ENCODE results near the gene SLC9A8.
"Not testable (repeated sequence)": the region's sequence is repeated elsewhere in the genome, so short reads cannot be mapped to it uniquely, and the experiment has no call there.

SLC9A8 gene

DNA sequence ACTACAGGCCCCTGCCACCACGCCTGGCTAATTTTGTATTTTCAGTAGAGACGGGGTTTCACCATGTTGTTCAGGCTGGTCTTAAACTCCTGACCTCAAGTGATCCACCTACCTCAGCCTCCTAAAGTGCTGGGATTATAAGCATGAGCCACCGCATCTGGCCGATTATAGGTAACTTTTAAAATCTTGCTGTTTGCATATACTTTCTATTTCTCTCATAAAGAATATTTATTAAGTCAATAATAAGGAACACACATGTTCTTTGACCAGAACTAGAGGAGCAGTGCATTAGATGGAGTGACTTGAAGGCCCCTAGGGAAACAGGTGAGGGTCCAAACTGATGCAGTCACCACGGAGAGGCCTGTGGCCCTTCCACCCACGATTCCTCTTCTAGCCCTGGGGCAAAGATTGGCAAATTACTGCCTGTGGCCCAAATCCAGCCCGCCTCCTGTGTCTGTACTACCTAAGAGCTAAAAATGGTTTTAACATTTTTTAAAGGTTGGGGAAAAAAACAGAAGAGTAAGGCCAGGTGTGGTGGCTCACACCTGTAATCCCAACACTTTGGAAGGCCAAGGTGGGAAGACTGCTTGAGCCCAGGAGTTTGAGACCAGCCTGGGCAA lies 83.0 kb downstream of the SLC9A8 start:
- DNase-seq, result not testable (repeated sequence)

DNA sequence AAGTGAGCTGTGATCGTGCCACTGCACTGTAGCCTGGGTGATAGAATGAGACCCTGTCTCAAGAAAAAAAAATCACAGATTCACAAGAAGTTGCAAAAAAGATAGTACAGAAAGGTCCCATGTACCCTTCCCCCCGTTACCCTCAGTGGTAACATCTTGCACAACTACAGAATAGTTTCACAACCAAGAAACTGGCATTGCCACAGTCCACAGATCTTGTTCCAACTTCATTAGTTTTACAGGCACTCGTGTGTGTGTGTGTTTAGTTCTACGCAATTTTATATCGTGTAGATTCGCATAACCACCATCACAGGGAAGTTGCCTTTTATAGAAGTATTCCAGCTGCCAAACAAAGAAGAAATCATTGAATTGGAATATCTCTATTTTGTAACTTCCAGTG lies 83.6 kb downstream of the SLC9A8 start:
- DNase-seq, result no peak

DNA sequence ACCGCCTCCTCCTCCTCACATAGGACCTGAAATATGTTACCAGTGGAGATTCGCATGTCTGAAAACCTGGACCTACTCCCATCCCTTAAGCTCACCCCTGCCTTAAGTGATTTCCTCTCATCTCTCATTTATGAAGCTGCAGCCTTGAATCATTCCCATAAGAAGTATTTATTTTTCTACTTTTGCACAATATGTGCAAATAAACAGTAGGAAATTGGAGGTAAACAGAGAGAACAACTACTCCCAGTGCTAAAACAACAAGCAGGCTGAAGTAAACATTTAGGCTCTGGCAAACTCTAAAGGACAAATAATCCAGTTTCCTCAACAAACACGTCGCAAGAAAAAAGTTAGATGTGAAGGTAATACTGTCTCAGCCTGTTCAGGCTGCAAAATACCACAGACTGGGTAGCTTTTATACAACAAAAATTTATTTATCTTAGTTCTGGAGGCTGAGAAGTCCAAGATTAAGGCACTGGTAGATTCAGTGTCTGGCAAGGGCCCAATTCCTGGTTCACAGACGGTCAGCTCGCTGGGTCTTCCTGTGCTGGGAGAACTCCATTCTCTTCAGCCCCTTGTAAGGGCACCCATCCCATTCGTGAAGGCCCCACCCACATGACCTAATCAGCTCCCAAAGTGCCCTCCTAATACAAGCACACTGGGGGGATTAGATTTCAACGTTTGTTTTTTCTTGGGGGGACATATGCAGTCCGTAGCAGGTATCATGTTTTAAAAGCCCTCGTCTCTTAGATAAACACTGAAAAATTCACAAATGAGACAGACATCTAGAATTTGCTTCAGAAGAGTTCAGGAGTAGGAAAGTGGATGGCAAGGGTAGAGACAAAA lies 87.1 kb downstream of the SLC9A8 start:
- no peak for DNase-seq

DNA sequence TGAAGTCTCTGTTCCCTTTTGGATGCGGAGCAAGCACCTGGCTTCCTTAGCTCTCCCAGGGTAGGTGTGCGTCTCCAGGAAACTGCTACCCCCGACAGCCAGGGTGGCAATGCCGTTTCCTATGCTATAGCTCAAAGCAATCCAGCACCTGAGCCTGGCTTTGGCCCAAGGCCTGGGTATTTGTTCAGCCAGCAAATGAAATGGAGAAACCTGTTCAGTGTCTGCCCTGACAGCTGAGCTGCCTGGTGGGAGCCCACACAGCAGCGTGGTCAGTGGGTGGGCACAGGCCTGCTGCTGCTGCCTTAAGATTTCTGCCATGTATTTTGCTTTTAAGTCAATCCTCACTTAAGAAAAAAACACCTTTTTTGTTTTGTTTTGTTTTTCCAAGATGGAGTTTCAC lies 89.0 kb downstream of the SLC9A8 start:
- DNase-seq, result no peak

DNA sequence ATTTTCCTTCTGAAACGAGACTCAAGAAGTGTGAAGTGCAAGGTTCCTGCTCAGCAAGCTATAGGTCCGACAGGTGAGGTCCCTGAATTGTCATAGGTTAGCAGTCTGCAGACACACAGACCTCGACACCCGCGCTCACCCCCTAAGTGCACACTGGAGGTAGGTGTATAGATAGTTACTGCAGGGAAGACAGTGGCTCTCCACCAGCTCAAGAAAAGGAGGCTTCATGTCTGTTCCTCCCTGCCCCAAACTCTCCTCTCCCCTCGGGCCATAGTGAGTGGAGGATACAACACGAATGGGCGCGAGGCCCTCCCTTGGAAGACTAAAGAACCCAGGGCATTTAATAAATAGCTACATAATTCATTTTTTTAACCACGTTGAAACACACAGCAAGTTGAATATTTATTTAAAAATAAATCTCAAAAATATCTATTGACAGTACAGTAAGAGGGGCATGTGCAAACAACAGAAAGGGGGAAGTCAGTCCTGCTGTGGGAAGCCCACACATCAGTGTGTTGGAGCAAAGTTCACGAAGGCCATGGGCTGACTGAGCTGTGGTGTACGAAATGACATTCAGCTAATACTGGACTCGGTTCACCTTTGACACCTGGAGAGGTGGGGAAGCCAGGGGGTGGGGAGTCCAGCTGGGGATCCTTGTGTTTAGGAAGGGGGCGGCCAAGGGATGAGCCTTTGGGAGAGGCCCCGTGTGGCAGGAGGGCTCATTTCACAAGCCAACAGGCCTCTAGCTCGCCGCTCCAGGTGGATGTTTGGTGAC lies 92.0 kb downstream of the SLC9A8 start:
- no peak for DNase-seq

DNA sequence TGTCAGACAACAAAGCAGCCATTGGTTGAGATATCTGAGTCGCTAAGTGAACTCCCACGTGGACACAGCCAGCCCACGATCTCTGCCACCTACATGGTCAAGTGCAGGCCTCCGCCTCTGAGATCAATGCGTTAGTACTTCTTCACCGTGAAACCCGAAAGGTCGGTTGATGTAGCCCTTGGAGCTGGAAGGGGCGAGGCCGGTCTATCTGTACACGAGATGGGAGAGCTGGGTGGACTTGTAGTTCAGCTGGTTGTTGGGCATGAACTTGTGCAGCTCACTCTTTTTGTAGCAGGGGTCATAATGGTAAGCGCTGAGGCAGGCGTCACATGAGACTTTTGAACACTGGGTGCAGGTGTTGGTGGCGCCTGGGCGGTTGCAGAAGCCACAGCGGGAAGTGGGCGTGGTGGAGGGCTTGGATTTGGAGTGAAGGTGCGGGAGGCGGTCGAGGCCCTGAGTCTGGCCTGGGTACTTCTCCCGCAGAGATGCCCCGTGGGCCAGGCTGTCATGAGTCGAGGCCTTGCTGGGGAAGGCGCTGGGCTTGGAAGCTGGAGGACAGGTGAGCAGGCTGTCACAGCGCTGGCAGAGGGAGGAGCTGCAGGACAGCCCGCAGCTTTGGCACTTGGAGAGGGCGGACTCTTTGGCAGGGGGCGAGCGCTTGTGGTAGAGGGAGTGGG lies 92.9 kb downstream of the SLC9A8 start:
- DNase-seq, result no peak

DNA sequence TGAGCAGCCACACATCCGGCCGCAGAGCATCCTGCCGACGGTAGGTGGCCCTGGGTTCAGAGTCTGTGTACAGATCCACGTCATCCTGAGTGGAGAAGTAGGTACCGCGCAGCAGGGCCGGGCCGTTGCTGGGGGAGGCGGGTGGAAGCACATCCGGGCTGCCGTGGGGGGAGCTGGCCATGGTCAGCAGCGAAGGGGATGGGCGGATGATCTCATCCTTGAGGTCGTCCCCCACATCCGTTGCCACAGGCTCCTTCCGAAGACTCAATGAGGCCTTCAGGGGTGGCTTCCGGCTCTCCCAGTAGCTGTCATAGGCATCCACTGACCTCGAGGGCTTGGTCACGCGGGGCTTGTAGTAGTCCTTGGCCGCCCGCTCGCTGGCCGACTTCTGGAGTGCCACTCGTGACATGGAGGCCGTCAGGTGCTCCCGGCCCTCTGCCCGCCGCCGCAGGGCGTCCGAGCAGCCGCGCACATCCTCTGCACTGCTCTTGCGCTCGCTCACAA lies 93.5 kb downstream of the SLC9A8 start:
- no peak for DNase-seq

DNA sequence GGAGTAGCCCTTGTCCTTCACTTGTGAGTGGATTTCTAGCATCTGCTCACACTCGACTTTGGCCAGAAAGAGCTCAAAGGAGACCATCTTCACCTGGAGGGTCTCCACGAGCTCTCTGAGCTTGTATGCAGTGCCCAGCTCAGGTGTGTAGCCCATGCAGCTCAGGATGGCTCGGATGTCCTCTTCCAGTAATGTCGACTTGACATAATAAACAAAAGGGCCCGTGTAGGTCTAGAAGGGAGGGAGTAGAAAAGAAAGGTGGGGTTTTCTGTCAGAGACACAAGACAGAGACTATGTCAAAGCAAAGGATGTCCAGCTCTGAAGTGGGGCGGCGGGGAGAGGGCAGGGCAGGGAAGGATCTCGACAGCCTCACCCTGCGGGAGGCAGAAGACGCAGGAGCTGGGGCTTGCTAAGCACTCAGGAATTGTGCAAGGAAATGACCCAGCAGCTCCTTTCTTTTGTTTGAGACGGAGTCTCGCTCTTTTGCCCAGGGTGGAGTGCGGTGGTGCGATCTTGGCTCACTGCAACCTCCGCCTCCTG lies 94.1 kb downstream of the SLC9A8 start:
- no peak for DNase-seq

DNA sequence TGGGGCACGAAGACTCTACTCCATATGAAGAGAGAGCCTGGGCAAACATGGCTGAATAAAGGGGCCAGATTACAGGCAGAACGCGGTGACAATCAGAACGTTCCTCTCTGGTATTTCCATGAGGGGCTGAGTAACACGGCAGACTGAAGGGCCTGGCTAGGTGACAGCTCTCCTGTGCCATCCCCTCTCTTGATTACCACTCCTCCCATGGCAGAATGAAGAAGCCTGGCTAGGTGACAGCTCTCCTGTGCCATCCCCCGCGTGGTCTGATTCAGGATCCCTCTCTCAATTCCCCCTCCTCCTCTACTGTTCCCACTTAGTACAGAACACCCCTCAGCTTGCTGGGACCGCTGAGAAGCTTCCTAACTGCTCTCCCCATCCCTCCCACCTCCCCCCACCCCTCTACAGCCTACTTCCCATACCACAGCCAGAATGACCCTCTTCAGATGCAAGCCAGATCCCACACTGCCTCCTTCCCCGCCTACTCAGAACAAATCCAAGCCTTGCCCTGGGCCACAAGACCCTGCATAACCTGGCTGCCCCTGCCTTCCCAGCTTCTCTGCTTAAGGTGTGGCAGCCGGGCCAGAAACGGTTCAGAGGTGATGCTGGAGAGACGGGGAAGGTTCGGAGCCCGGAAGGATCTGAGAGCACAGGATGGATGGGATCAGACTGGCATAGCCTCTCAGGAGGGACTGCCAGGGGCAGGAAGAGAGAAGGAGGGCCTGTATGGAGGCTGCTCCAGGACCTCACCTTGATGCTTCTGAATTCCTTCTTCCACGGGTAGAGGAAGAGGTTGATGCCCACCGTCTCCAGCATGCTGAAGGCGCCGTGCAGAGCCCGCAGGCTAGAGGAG lies 95.0 kb downstream of the SLC9A8 start:
- no peak for DNase-seq

DNA sequence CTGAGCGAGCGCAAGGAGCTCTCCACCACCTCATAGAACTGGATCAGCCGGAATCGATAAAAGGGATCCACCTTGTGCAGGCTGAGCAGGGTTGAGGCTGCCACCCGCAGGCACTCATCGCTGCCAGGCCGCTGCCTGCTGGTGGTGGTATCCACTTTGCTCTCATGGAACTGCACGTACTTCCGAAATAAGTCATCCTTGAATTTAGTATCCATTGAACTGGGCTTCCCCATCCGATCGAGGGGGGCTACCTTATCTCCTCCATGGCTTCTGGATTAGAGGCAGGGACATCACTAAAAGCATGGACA lies 95.6 kb downstream of the SLC9A8 start:
- no peak for DNase-seq

DNA sequence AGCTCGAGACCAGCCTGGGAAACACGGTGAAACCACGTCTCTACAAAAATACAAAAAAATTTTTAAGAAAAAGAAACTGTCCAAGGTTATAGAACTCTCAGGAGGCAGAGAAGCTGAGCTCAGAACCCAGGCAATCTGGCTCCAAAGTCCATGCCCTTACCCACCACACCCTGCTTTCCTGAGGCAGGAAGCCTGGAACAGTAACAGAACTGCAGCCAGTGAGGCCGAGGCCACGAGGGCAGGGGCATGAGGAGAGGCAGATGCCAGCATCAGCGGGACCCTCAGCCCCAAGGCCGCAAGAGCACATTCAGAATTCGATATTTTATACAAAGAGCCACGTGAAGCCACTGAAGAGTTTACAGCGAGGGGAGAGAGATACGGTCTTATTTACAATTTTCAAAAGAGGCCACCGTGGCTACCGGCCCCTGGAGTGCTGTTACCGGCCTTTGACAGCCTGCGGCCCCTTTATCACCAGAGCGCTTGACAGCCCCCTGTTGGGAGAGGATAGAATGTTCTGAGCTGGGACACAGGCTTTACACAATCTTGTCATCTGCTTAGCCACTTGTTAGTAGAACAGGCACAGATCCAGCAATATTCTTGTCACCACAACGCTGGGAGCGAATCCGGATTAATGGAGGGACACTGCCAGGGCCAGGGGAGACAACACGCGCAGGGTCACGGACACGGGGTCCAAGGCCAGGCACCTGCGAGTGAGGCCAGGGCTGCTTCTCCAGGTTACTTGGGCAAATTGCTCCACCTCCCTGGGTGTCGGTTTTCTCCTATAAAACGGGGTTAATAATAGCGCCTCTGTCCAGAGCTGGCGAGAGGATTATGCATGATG lies 97.1 kb downstream of the SLC9A8 start:
- DNase-seq, result no peak

DNA sequence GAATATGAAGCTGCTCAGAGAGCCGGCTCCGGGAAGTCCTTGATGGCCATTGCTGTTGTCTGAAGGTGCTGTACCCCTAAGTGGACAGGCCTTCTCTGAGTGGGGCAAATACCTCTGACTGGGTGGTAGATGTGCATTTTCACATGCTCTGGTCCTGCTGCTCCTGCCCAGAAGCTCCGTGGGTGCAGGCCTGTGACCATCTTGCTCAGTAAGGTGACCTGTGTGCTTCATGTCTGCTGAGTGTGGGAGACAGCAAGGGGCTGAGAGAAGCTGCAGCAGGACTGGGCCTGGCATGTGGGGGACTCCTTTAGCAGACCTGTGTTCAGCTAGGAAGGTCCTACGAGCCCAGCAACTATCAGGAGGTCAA lies 97.7 kb downstream of the SLC9A8 start:
- no peak for DNase-seq

DNA sequence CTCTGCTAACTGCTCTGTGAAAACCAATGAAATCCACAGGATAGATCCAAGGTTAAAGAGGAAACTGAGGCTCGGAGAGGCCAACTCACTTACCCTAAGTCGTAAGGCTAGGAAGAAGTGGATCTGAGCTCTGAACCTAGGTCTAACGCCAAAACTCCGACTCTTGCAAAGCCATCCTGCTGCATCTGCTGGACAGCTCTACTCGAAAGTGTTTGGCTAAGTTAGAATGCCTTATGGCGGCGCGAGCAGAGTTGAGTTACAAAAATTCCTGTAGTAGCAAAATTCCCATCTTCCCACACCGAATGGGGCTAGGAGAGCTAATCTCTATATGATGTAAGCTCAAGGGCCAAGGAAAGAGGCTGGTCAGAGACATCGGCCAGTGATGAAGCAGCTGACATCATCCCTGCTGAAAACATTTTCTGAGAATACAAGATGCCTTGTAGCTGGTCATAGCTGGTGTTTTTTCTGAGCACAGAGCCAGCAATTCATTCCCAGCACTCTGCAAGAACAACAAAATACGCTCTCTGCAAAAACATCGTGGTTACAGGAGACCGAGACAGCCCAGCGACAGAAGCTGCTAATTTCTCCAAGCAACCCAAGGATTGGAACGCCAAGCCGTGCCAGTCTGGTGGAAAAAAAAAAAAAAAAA lies 100.9 kb downstream of the SLC9A8 start:
- DNase-seq, result no peak

DNA sequence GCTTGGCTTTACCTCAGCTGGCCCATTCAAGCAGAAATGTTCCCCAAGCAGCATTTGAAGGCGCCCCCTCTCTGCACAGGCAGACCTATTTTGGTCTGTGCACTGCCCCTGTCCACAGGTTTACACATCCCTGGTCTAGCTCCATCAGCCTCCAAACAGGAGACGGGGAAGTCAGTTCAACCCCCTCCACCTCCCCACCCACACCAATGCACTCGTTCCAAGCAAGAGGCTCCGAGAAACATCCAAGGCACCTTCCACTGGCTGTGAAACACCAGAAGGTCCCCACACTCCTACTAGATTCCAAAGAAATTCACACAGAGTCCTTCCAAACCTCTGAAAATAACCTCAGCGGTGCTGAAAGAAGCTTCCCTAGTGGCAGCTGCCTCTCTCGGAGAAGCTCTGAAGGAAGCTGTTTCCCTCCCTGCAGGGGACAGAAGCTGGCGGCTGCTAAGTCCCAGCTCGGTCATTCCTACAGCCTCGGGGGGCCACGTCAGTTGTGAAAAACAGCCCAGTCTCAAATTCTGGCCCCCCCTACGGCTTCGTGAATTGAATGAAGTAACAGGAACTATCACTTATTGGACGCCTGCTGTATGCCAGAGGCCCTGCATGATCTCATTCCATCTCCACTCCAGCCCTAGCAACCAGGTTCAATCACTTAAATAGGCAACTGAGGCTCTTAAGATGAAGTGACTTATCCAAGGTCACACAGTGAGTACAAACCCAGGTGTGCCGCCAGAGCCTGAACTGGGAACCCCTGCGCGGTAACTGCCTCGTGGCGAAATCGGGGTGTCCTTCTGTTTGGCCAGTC lies 101.9 kb downstream of the SLC9A8 start:
- DNase-seq, result peak; percentile 66

DNA sequence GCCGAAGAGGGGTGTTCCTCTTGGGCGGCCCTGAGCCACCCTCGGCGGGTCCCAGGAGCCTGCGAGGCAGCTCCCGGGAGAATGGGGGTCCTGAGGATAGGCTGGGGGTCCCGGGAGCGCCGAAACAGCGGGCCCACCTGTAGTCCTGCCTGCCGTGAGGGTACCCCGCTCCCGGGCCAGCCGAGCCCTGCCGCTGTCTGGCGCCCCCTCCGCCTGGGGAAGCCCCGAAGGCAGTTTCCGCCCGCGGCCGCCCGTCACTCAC lies 102.4 kb downstream of the SLC9A8 start:
- no peak for DNase-seq

DNA sequence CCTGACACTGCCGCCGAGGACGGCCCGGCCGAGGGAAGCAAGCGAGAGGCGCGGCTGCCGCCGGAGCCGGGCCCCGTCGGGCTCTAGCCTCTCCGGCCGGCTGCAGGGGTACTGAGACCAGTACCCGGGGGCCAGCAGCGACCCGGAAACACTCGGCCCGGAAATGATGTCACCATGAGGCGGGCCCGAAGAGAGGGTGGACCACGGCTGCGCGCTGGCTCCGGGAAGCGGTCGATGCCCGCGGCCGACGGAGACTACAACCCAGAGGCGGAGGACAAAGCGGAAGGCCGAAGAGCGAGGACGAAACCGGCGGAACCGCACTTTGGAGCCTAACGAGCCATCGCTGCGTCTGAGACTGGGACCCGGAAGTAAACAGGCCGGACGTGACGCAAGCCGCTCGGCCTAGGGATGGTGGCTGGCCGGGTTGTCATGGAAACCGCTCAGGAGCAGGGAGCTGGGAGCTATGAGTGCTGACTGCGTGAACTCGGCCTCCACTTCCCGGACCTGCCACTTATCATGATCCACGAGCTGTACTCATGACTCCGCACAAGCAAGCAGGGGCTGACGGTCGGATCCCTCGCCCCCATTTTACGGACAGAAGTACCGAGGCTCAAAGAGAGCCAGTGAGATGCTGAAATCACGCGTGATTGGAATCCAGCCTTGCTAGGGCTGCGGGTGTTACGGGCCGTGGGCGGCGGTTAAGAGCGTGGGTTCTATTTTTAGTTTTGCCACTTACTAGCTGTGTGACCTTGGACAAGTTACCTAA lies 102.9 kb downstream of the SLC9A8 start, which contains the start of gene SPATA2:
TSS of gene SPATA2 (minus strand) at position 150 of the 766 bp plus-strand sequence. CDS start 7,039 bp downstream, outside the sequence.
- DNase-seq, result peak; percentile 97

DNA sequence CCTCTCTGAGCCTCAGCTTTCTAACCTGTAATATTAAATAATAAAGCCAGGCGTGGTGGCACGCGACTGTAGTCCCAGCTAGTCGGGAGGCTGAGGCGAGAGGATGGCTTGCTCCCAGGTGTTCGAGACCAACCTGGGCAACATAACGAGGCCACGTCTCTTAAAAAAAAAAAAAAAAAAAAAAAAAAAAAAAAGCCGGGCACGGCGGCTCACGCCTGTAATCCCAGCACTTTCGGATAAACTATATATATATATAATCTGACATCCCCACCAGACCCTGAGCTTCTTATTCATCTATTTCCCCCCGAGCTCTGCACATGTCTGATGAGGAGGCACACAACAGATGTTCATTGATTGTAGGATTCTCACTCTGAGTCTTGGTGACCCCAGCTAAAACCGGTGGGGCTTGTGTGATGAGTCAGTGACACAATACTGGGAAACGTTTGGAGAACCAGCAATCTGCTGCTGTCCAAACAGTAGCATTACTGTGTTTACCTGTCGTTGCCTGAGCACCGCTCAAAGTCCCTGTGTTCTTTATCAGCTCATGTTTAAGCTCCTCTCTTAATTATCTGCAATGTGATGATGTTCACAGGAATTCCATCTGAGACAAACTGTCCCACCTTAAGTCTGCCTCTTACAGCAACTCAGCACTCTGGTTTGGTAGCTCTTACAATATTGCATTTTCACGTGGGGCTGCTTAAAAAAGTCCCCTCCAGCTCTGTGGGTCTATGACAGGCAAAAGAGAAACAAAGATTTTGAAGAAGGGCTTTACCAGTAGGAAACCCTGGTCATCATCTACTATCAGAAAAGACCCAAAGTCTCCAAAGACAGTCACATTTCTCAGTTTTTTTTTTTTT lies 103.7 kb downstream of the SLC9A8 start:
- peak; percentile 87 for DNase-seq

DNA sequence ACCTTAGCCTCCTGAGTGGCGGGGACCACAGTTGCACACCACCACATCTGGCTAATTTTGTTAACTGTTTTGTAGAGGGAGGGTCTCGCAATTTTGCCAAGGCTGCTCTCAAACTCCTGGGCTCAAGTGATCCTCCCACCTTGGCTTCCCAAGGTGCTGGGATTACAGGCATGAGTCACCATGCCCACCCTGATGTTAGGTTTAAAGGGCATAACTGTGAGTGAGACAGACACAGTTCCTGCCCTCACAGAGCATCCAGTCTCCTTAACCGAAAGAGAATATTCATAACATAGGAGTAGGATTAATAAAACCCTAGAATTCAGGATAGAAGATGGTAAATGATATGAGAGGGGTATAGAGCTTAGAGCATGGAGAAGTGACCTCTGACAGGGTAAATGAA lies 105.8 kb downstream of the SLC9A8 start:
- DNase-seq, result no peak
